ENCODE measurements around the gene UNCX.
"Not testable (repeated sequence)": the region's sequence is repeated elsewhere in the genome, so short reads cannot be mapped to it uniquely, and the experiment has no call there.

Gene UNCX

DNA sequence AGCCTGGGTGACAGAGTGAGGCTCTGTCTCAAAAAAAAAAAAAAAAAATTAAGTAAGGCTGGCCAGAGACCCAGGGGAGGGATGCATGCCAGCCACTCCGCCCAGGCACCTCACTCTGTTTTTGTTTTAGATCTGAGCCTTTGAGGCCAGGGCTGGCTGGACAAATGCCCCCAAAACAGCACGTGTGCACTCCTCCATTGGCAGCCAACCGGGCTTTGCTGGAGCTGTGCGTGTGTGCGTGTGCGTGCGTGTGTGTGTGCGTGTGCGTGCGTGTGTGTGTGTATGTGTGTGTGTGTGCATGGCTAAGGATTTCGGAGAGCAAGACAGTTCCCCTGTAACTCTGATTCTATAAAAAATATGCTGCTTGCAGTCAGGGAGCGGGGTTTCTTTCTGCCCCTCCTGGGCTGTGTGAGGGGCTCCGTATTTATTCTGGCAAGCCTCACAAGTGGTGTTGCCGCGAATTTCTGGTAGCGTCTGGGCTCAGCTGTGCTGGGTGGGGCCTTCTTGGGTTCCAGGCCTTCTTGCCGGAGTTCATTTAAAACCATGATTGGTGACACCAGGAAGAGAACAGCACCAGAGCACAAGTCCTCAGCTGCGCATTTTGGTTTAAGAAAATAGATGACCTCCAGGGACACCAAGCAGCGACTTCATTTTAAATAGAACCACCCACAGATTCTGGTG is 28.1 kb upstream of the UNCX start:
- TF ChIP-seq, protein P1, sequence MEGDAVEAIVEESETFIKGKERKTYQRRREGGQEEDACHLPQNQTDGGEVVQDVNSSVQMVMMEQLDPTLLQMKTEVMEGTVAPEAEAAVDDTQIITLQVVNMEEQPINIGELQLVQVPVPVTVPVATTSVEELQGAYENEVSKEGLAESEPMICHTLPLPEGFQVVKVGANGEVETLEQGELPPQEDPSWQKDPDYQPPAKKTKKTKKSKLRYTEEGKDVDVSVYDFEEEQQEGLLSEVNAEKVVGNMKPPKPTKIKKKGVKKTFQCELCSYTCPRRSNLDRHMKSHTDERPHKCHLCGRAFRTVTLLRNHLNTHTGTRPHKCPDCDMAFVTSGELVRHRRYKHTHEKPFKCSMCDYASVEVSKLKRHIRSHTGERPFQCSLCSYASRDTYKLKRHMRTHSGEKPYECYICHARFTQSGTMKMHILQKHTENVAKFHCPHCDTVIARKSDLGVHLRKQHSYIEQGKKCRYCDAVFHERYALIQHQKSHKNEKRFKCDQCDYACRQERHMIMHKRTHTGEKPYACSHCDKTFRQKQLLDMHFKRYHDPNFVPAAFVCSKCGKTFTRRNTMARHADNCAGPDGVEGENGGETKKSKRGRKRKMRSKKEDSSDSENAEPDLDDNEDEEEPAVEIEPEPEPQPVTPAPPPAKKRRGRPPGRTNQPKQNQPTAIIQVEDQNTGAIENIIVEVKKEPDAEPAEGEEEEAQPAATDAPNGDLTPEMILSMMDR (IDR thresholded peaks at IDR 0.05; ENCODE audit: insufficient read depth, low read depth, low read length, missing control alignments) = no peak
- H3K4me3 ChIP-seq (ENCODE audit: low read length) = no peak overlapping the region
- DNase-seq (ENCODE audit: low read depth) = no peak

DNA sequence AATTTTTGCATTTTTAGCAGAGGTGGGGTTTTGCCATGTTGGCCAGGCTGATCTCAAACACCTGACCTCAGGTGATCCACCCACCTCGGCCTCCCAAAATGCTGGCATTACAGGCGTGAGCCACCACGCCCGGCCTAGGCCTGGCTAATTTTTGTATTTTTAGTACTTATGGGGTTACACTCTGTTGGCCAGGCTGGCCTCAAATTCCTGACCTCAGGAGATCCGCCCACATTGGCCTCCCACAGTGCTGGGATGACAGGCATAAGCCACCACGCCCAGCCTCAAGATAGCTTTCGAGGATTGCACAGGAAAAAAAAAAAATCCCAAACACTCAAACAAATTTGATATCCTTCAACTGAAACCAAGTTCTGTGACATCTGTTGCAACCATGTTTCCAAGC is 26.9 kb upstream of the UNCX start:
- H3K4me3 ChIP-seq (ENCODE audit: low read length); DNase-seq (ENCODE audit: low read depth): not testable (repeated sequence)

GRCh38 chr7:1209097-1209496 is 23.6 kb upstream of the UNCX start:
- TF ChIP-seq, protein P1 (IDR thresholded peaks at IDR 0.05; ENCODE audit: insufficient read depth, low read depth, low read length, missing control alignments) = no peak
- H3K4me3 ChIP-seq (ENCODE audit: low read length) = no peak overlapping the region
- no peak for DNase-seq (ENCODE audit: low read depth)

DNA sequence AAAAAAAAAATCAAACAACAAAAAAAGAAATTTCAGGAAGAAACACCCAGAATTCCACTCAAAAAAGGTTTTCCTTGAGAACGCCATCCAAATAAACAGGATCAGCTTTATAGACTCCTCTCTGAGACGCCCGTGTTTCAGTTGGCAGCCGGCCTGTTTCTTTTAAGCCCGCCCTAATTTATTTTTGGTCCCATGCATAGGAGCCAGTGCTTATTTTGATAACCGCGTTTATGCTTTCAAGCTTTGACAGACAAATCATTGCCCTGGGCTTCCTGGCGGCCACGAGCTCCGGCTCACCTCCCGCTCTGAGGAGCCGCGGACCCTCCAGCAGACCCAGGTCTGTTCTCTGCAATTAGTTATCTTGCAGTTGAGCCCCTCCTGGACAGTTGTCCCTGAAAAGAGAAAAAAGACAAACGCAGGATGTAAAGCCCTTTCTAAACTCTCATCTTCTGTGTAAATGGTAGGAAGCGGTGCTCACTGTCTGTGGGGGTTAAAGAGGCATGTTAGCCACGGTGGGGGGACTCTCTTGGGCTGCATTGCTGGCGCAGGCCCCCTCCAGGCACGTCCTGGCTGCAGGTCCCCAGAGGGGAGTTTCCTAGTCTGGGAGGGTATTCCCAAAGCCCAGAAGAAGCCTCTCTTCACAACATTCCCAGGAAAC is 22.2 kb upstream of the UNCX start:
- no peak overlapping the region for H3K4me3 ChIP-seq (ENCODE audit: low read length)
- TF ChIP-seq, protein P1 (IDR thresholded peaks at IDR 0.05; ENCODE audit: insufficient read depth, low read depth, low read length, missing control alignments) = no peak
- DNase-seq (ENCODE audit: low read depth) = no peak

DNA sequence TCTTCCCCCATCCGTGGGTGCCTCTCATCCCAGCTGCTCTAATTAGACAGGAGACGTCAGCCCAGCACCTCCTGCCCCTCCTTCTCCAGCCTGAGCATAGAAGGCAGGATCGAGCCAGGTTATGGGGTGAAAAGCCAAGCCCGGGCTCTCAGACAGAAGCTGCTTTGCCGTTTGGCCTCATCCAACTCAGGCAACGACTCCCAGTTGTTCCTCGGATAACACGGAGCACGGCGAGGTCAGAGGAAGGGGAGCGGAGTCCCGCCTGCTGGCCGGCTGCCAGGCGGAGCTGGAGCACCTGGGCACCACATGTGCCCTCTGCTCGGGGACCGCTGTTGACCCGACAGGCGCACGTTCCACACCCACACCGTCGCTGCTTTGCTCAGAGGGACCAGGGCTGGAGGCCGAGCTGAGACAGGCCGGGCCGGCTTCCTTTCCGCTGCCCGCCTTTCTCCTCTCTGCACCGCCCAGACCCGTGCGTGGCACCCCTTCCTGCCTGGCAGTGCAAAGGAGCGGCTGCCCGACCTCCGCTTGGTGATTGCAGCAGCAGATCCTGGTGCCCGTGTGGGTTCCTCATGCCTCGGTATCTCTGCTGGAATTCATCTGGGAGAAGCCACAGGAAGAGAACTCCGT is 21.6 kb upstream of the UNCX start:
- TF ChIP-seq, protein P1 (IDR thresholded peaks at IDR 0.05; ENCODE audit: insufficient read depth, low read depth, low read length, missing control alignments) = no peak
- no peak overlapping the region for H3K4me3 ChIP-seq (ENCODE audit: low read length)
- no peak for DNase-seq (ENCODE audit: low read depth)

DNA sequence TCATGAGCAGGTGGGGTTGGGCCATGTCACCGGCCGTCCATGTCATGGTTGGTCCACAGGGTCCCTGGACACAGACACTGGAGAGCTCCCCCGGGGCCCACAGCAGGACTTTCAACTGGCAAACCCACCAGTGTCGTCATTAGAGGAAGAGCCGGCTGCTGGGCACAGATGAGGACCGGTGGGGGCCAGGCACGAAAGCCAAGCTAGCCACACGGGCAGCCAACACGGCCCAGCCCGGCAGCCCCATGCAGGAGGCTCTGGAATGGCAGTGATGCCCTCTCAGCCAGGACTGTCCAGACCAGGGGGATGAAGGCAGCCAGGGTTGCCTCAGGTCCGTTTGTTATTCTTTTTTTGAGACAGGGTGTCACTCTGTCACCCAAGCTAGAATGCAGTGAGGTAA is 21.1 kb upstream of the UNCX start:
- DNase-seq (ENCODE audit: low read depth) = no peak
- H3K4me3 ChIP-seq (ENCODE audit: low read length) = no peak overlapping the region
- TF ChIP-seq, protein P1 (IDR thresholded peaks at IDR 0.05; ENCODE audit: insufficient read depth, low read depth, low read length, missing control alignments) = no peak

GRCh38 chr7:1212025-1212424 is 20.6 kb upstream of the UNCX start:
- DNase-seq (ENCODE audit: low read depth); H3K4me3 ChIP-seq (ENCODE audit: low read length): not testable (repeated sequence)

GRCh38 chr7:1214516-1214915 is 18.2 kb upstream of the UNCX start:
- DNase-seq (ENCODE audit: low read depth) = no peak
- TF ChIP-seq, protein P1 (IDR thresholded peaks at IDR 0.05; ENCODE audit: insufficient read depth, low read depth, low read length, missing control alignments) = no peak
- no peak overlapping the region for H3K4me3 ChIP-seq (ENCODE audit: low read length)

All from epithelial cell of esophagus (primary cell).